GM12878 (cell line): Measurements from ENCODE around the gene PHACTR1. TPM values are rescaled to one million over a fixed set of nuclear protein-coding genes. Genes with fewer than 3 reads are reported as not detected.
A peak's percentile ranks its signal among the peaks of the same experiment; 100 is the strongest.

ENCODE experiments used
- CBX3 ChIP-seq: fragments of 200-600 bp; sonication (generic); IDR thresholded peaks from 2 replicates; pipeline ENCODE4 v1.6.1; 2016; ENCODE audit warnings: low read depth, borderline replicate concordance
- E2F8 ChIP-seq: fragments of 450-650 bp; IDR thresholded peaks from 2 replicates; pipeline ENCODE4 v1.6.1; 2018; ENCODE audit warnings: mild to moderate bottlenecking, low read depth, moderate library complexity; ENCODE audit not compliant: partially characterized antibody
- HCFC1 ChIP-seq: fragments of 150-350 bp; IDR thresholded peaks from 2 replicates; pipeline ENCODE4 v1.6.1; 2014; ENCODE audit warnings: low read length
- HDAC2 ChIP-seq: fragments of 200-600 bp; sonication (generic); IDR thresholded peaks from 2 replicates; pipeline ENCODE4 v1.6.1; 2017
- MTA3 ChIP-seq: IDR thresholded peaks from 2 replicates; pipeline ENCODE4 v1.6.1; 2012; ENCODE audit warnings: low read length, inconsistent platforms, borderline replicate concordance
- NBN ChIP-seq: fragments of 450-650 bp; IDR thresholded peaks from 2 replicates; pipeline ENCODE4 v1.6.1; 2016
- NR2F1 ChIP-seq: fragments of 450-650 bp; conservative IDR thresholded peaks from 2 replicates; pipeline ENCODE4 v1.6.1; 2017; ENCODE audit warnings: mild to moderate bottlenecking
- PAX8 ChIP-seq: fragments of 450-650 bp; IDR thresholded peaks from 2 replicates; pipeline ENCODE4 v1.6.1; 2017; ENCODE audit warnings: mild to moderate bottlenecking, moderate library complexity
- POLR2AphosphoS2 ChIP-seq: IDR thresholded peaks from 2 replicates; pipeline ENCODE4 v1.6.1; 2011; ENCODE audit warnings: low read depth, mild to moderate bottlenecking, low read length, improper control_type of control experiment, moderate library complexity
- SMAD1 ChIP-seq: fragments of 450-650 bp; IDR thresholded peaks from 2 replicates; pipeline ENCODE4 v1.6.1; 2018; ENCODE audit warnings: mild to moderate bottlenecking, low read depth; ENCODE audit not compliant: partially characterized antibody
- SMAD5 ChIP-seq: IDR thresholded peaks from 2 replicates; pipeline ENCODE4 v1.6.1; 2016; ENCODE audit warnings: antibody characterized with exemption, low read depth
- SRF ChIP-seq, 2 experiments: IDR thresholded peaks; 2 replicates each; pipeline ENCODE4 v1.6.1; 2011; ENCODE audit warnings: low read depth in 2 of 2, low read length in 2 of 2, mild to moderate bottlenecking in 1 of 2, moderate library complexity in 1 of 2
- TARDBP ChIP-seq: IDR thresholded peaks from 2 replicates; pipeline ENCODE4 v1.6.1; 2016; ENCODE audit warnings: borderline replicate concordance
- USF1 ChIP-seq: IDR thresholded peaks from 2 replicates; pipeline ENCODE4 v1.6.1; 2011; ENCODE audit warnings: borderline replicate concordance, low read depth, mild to moderate bottlenecking, moderate library complexity, mixed read lengths, low read length; ENCODE audit not compliant: insufficient read depth; ENCODE audit errors: extremely low read length
- WRNIP1 ChIP-seq: IDR thresholded peaks from 2 replicates; pipeline ENCODE4 v1.6.1; 2011; ENCODE audit warnings: low read depth, low read length, improper control_type of control experiment, borderline replicate concordance
- ZBTB33 ChIP-seq: fragments of 450-650 bp; IDR thresholded peaks from 2 replicates; pipeline ENCODE4 v1.6.1; 2017; ENCODE audit warnings: mild to moderate bottlenecking
- ZBTB4 ChIP-seq: fragments of 450-650 bp; formaldehyde crosslinking; IDR thresholded peaks from 2 replicates; pipeline ENCODE4 v1.4.0; 2022; ENCODE audit warnings: mild to moderate bottlenecking, moderate library complexity
- polyA plus RNA-seq, 11 experiments: library from polyadenylated mRNA; depleted of rRNA in 4 of 11; unstranded in 6 of 11; stranded (reverse) in 5 of 11; fragments of >200 nt; fragmentation: Nextera tagmentation in 4 of 11; fragmentation: Illumina TruSeq in 1 of 11; extraction: Ambion mirVana in 4 of 11; extraction: Trizol in 1 of 11; gene quantifications; 1 replicate in 1 of 11; 2 replicates in 10 of 11; pipeline versions ENCODE4 v1.2.1 to v1.2.3, GENCODE V29; 2011 to 2016; ENCODE audit warnings: inconsistent platforms in 2 of 11, missing spikeins in 2 of 11, low read depth in 1 of 11
- total RNA-seq, 4 experiments: library from RNA; depleted of rRNA in 3 of 4; stranded (reverse); fragments of >200 nt in 3 of 4; fragmentation: Illumina TruSeq in 1 of 4; extraction: Trizol in 1 of 4; gene quantifications; 2 replicates each; pipeline versions ENCODE4 v1.2.1 to v1.2.3, GENCODE V29; 2013 to 2021
- TF ChIP-seq, protein P1 (sequence below): fragments of 450-650 bp; IDR thresholded peaks from 2 replicates; pipeline ENCODE4 v1.6.1; 2017; ENCODE audit warnings: mild to moderate bottlenecking, low read depth, inconsistent platforms; ENCODE audit not compliant: poor library complexity, severe bottlenecking

Gene PHACTR1
- total and polyA plus RNA-seq, 10 of the 15 experiments (the other 5 are each of a cell fraction or from before 2014, with no cell fraction given): 34.2 to 94.6 (median 62.3) TPM

DNA sequence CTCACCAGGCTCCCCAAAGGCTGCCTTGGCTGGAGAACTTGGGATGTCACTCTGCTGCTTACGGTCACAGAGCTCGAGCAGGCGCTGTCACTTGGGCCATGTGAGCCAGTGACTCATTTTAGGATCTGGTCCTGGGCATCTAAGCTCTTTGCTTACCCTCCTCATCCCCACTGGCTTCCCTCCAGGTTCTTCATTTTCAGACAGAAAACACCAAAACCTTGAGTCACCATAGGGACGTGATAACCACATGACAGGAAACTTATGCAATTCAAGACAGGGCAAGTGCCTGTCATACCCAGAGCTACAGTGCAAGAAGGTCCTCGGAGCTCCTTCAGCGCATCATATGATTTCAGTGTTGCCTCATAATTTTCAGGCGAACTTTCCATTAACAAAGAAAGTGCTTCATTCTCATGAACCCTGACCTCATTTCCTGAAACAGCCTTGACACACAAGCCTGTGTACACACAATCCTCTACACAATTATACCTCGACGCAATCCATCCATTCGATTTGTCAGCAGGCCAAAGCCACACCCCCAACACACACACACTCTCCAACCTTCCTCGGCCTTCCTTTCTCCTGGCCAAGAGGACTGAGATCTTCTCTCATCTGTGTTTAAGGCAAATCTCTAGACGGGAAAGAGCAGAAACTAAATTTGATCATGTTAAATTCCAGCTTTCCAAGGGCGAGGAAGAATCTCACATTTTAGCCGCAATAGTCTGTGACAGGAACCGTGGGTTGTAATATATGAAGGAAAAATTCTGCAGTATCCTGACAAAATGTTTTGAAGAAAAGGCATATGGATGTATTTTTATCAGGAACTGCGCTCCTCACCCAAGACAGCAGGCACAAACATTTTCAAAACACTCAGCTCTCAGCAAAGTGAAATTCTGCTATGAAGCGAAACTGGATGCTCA is 586.4 kb downstream of the PHACTR1 start (continued):
- TF ChIP-seq WRNIP1 (0 out of 2 replicates have a peak, but pooled peaks have one; percentile 61), POLR2AphosphoS2 (no peak), NR2F1 (peak; percentile 72), PAX8 (no peak), SRF (IDR thresholded peaks at IDR 0.05; ENCODE audit: low read depth in 2 of 2, low read length in 2 of 2) (no peak), ZBTB33 (no peak), MTA3 (peak; percentile 41; the same call in 1 of the 2 replicates), E2F8 (no peak), USF1 (no peak), SMAD1 (peak; percentile 56), HCFC1 (no peak), CBX3 (no peak), ZBTB4 (CRISPR knock-in tag) (no peak), NBN (0 out of 2 replicates have a peak, but pooled peaks have one; percentile 35), HDAC2 (no peak), TARDBP (no peak), SMAD5 (no peak)
- TF ChIP-seq, protein P1, sequence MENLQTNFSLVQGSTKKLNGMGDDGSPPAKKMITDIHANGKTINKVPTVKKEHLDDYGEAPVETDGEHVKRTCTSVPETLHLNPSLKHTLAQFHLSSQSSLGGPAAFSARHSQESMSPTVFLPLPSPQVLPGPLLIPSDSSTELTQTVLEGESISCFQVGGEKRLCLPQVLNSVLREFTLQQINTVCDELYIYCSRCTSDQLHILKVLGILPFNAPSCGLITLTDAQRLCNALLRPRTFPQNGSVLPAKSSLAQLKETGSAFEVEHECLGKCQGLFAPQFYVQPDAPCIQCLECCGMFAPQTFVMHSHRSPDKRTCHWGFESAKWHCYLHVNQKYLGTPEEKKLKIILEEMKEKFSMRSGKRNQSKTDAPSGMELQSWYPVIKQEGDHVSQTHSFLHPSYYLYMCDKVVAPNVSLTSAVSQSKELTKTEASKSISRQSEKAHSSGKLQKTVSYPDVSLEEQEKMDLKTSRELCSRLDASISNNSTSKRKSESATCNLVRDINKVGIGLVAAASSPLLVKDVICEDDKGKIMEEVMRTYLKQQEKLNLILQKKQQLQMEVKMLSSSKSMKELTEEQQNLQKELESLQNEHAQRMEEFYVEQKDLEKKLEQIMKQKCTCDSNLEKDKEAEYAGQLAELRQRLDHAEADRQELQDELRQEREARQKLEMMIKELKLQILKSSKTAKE: peak; percentile 77
